Ramos (cell line): Measurements from ENCODE around the gene MBOAT2.

Source experiments
- in situ Hi-C: fragments of 300-500 bp; cut with MboI; formaldehyde crosslinking; loops from one replicate; pipeline ENCODE4 v1.14.3; 2022; ENCODE audit warnings: low sequenced_read_pairs; ENCODE audit not compliant: unreplicated experiment

Gene MBOAT2

GRCh38 chr2:9018534-9018933 is 15.1 kb upstream of the MBOAT2 start:
- in situ Hi-C loops: no loop called here

- in situ Hi-C loops: no loop called here
Observed at GRCh38 chr2:9018109-9018508, 14.6 kb upstream of the MBOAT2 start.

GRCh38 chr2:9017411-9017810 is 13.9 kb upstream of the MBOAT2 start:
- in situ Hi-C loops: no loop called here

- in situ Hi-C loops: no loop called here
Observed at GRCh38 chr2:9015998-9016397, 12.5 kb upstream of the MBOAT2 start.

GRCh38 chr2:9013403-9013802 is 9.9 kb upstream of the MBOAT2 start:
- in situ Hi-C loops: no loop called here

- in situ Hi-C loops: no loop called here
Observed at GRCh38 chr2:9010866-9011265, 7.4 kb upstream of the MBOAT2 start.

GRCh38 chr2:9008951-9009664 is 5.6 kb upstream of the MBOAT2 start:
- in situ Hi-C loops: no loop called here

GRCh38 chr2:9006368-9006767 is 2.9 kb upstream of the MBOAT2 start:
- in situ Hi-C loops: no loop called here

- in situ Hi-C loops: no loop called here
Observed at GRCh38 chr2:9004338-9005204, 1.1 kb upstream of the MBOAT2 start.

GRCh38 chr2:9003366-9003615 is 193 bp downstream of the MBOAT2 start:
- in situ Hi-C loops: no loop called here

- in situ Hi-C loops: no loop called here
Observed at GRCh38 chr2:9002637-9003365, 683 bp downstream of the MBOAT2 start.

GRCh38 chr2:9002313-9002636 is 1.2 kb downstream of the MBOAT2 start:
- in situ Hi-C loops: no loop called here

- in situ Hi-C loops: no loop called here
Observed at GRCh38 chr2:9001778-9002177, 1.7 kb downstream of the MBOAT2 start.

GRCh38 chr2:9001229-9001628 is 2.3 kb downstream of the MBOAT2 start:
- in situ Hi-C loops: no loop called here

- in situ Hi-C loops: no loop called here
Observed at GRCh38 chr2:9000442-9000841, 3.0 kb downstream of the MBOAT2 start.

- in situ Hi-C loops: no loop called here
Observed at GRCh38 chr2:8999797-9000196, 3.7 kb downstream of the MBOAT2 start.

GRCh38 chr2:8999102-8999446 is 4.4 kb downstream of the MBOAT2 start:
- in situ Hi-C loops: no loop called here

- in situ Hi-C loops: no loop called here
Observed at GRCh38 chr2:8998418-8999101, 4.9 kb downstream of the MBOAT2 start.

GRCh38 chr2:8997631-8998030 is 5.9 kb downstream of the MBOAT2 start:
- in situ Hi-C loops: no loop called here

- in situ Hi-C loops: no loop called here
Observed at GRCh38 chr2:8997108-8997507, 6.4 kb downstream of the MBOAT2 start.

- in situ Hi-C loops: no loop called here
Observed at GRCh38 chr2:8996006-8996405, 7.5 kb downstream of the MBOAT2 start.
